NCI-H774 (cell line): ENCODE results near the gene CCDC27.
"Not testable (repeated sequence)": the region's sequence is repeated elsewhere in the genome, so short reads cannot be mapped to it uniquely, and the experiment has no call there.

ENCODE experiments used
- DNase-seq: peaks from one replicate; lab custom pipeline; 2025; lab: John Stamatoyannopoulos, UW

The CCDC27 gene

GRCh38 chr1:3796215-3797061, 44.2 kb downstream of the CCDC27 start, which contains the start of gene LRRC47:
LRRC47 (minus strand) TSS chr1:3796498; CDS start chr1:3796476, 22 bp downstream.
- DNase-seq = peak; percentile 75

GRCh38 chr1:3799976-3800685, 47.9 kb downstream of the CCDC27 start:
- no peak for DNase-seq

- DNase-seq = not testable (repeated sequence)
These were observed 48.5 kb downstream of the CCDC27 start for GRCh38 chr1:3800795-3801194.

GRCh38 chr1:3803905-3804626, 51.8 kb downstream of the CCDC27 start:
- no peak for DNase-seq

GRCh38 chr1:3804627-3804944, 52.3 kb downstream of the CCDC27 start:
- not testable (repeated sequence) for DNase-seq

GRCh38 chr1:3805038-3805437, 52.8 kb downstream of the CCDC27 start:
- DNase-seq = no peak

GRCh38 chr1:3807769-3808168, 55.5 kb downstream of the CCDC27 start:
- no peak for DNase-seq

- no peak for DNase-seq
These were observed 57.4 kb downstream of the CCDC27 start for GRCh38 chr1:3809680-3810079.

- not testable (repeated sequence) for DNase-seq
These were observed 58.0 kb downstream of the CCDC27 start for GRCh38 chr1:3810149-3810761.

- DNase-seq = no peak
These were observed 59.3 kb downstream of the CCDC27 start for GRCh38 chr1:3811595-3811911.

- no peak for DNase-seq
These were observed 61.8 kb downstream of the CCDC27 start for GRCh38 chr1:3814065-3814464.

GRCh38 chr1:3814771-3815561, 62.7 kb downstream of the CCDC27 start:
- DNase-seq = no peak

- no peak for DNase-seq
These were observed 64.3 kb downstream of the CCDC27 start for GRCh38 chr1:3816331-3817137.

GRCh38 chr1:3817138-3817740, 65.0 kb downstream of the CCDC27 start:
- no peak for DNase-seq

GRCh38 chr1:3817821-3818597, 65.8 kb downstream of the CCDC27 start:
- DNase-seq = no peak

GRCh38 chr1:3819771-3820200, 67.5 kb downstream of the CCDC27 start:
- no peak for DNase-seq

- no peak for DNase-seq
These were observed 68.1 kb downstream of the CCDC27 start for GRCh38 chr1:3820316-3820715.

- DNase-seq = no peak
These were observed 68.8 kb downstream of the CCDC27 start for GRCh38 chr1:3821004-3821403.
